Vagina (tissue), 2 donors: ENCODE measurements around the gene PIP5K1B. TPM values are rescaled to one million over a fixed set of nuclear protein-coding genes. Genes with fewer than 3 reads are reported as not detected.

Experiments
- DNase-seq, 2 donors: peaks; one replicate each; pipeline ENCODE4 v3.0.0-alpha.2; 2017; ENCODE audit errors: extremely low spot score in 2 of 2
- H3K27ac ChIP-seq: fragments of 200-600 bp; sonication (generic); one replicate; pipeline ENCODE4 v1.5.1; 2019
- H3K27me3 ChIP-seq: fragments of 200-600 bp; sonication (generic); one replicate; pipeline ENCODE4 v1.5.1; 2019
- H3K36me3 ChIP-seq, 2 donors: fragments of 200-600 bp; sonication (generic); one replicate each; pipeline ENCODE4 v1.5.1; 2017 to 2019
- H3K4me1 ChIP-seq: fragments of 200-600 bp; sonication (generic); one replicate; pipeline ENCODE4 v1.5.1; 2019
- H3K4me3 ChIP-seq, 2 donors: fragments of 200-600 bp; sonication (generic); 1 replicate in 1 of 2; 2 replicates in 1 of 2; pipeline ENCODE4 v1.5.1; 2016 to 2019
- H3K9me3 ChIP-seq: fragments of 200-600 bp; sonication (generic); one replicate; pipeline ENCODE4 v1.5.1; 2019
- POLR2A ChIP-seq, 2 donors: fragments of 450-650 bp; IDR thresholded peaks; one replicate each; pipeline ENCODE4 v1.6.1; 2017; ENCODE audit warnings: antibody characterized with exemption in 2 of 2, mild to moderate bottlenecking in 2 of 2, moderate library complexity in 2 of 2
- POLR2AphosphoS5 ChIP-seq, 2 donors: sonication (generic); formaldehyde crosslinking; IDR thresholded peaks; one replicate each; pipeline ENCODE4 v1.9.0; 2017; ENCODE audit warnings: antibody characterized with exemption in 2 of 2, mild to moderate bottlenecking in 2 of 2, low read depth in 1 of 2; ENCODE audit not compliant: insufficient read depth in 1 of 2
- intact Hi-C: fragments of 100-400 bp; cut with DNase I; formaldehyde crosslinking; loops from one replicate; pipeline ENCODE4 v1.15.1; 2023
- total RNA-seq: library from RNA; depleted of rRNA; stranded (reverse); fragments of >200 nt; gene quantifications from one replicate; pipeline ENCODE4 v1.2.3, GENCODE V29; 2016
- TF ChIP-seq, protein P1 (sequence below), 3 experiments: fragments of 450-650 bp in 2 of 3; fragments of 200-600 bp in 1 of 3; sonication (generic) in 1 of 3; IDR thresholded peaks; one replicate each; pipeline ENCODE4 v1.5.1; 2017 to 2019; ENCODE audit warnings: antibody characterized with exemption in 3 of 3, mild to moderate bottlenecking in 2 of 3, moderate library complexity in 2 of 3

PIP5K1B gene
- total RNA-seq, 1 donor from 2014 or later, result 2.9 TPM

DNA sequence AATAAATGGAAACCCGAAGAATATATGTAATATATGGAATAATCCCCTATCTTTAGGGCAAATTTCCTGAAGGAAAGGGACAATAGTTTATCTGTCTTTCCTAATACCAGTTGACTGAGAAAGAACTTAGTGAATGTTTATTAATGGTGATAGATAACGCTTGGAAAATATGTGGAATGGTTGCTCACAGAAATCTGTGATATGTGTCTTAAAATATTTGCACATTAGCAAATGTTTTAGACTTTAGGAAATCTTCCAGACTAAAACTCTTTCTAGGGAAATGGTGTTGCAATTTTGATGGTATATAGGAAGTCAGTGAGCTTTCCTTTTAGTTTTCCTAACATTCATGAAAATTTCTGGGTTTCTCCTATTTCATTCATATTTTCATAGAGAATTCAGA lies 90.4 kb downstream of the PIP5K1B start:
- H3K4me3 ChIP-seq, result no peak overlapping the region
- intact Hi-C loops, result no loop called here
- no peaks in the 10 kb centered on the region for H3K36me3 ChIP-seq
- DNase-seq, result no peak
- H3K9me3 ChIP-seq, result no peaks in the 10 kb centered on the region
- no peaks in the 10 kb centered on the region for H3K27me3 ChIP-seq
- no peak overlapping the region for H3K27ac ChIP-seq
- no peak for TF ChIP-seq POLR2A (IDR thresholded peaks at IDR 0.05)
- H3K4me1 ChIP-seq, result no peaks in the 10 kb centered on the region

DNA sequence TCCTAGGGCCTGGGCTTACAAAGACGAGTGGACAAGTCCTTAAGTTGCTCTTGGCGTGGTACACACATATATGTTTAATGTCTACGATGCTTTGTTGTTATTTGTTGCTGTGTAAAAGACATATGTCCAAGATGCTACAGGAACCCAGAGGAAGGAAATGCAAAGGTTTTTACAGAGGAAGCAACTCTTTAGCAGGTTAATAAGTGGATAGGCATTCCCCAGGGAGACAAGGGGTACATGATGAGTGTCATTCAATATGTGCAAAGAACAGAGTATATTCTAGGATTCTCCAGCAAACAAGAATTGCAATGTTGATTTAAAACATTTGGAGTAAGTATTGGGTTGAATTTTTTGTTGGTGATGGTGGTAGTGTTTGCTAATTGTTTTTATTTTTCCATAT lies 92.1 kb downstream of the PIP5K1B start:
- Histone ChIP-seq H3K9me3 (no peaks in the 10 kb centered on the region), H3K27me3 (no peaks in the 10 kb centered on the region), H3K27ac (no peak overlapping the region), H3K4me1 (no peaks in the 10 kb centered on the region), H3K4me3 (no peak overlapping the region), H3K36me3 (no peaks in the 10 kb centered on the region)
- intact Hi-C loops, result no loop called here
- no peak for DNase-seq
- TF ChIP-seq, protein P1, sequence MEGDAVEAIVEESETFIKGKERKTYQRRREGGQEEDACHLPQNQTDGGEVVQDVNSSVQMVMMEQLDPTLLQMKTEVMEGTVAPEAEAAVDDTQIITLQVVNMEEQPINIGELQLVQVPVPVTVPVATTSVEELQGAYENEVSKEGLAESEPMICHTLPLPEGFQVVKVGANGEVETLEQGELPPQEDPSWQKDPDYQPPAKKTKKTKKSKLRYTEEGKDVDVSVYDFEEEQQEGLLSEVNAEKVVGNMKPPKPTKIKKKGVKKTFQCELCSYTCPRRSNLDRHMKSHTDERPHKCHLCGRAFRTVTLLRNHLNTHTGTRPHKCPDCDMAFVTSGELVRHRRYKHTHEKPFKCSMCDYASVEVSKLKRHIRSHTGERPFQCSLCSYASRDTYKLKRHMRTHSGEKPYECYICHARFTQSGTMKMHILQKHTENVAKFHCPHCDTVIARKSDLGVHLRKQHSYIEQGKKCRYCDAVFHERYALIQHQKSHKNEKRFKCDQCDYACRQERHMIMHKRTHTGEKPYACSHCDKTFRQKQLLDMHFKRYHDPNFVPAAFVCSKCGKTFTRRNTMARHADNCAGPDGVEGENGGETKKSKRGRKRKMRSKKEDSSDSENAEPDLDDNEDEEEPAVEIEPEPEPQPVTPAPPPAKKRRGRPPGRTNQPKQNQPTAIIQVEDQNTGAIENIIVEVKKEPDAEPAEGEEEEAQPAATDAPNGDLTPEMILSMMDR (IDR thresholded peaks at IDR 0.05), result no peak
- no peak for TF ChIP-seq POLR2AphosphoS5 (IDR thresholded peaks at IDR 0.05; ENCODE audit: insufficient read depth in 1 of 2, low read depth in 1 of 2)
- TF ChIP-seq POLR2A (IDR thresholded peaks at IDR 0.05), result no peak

DNA sequence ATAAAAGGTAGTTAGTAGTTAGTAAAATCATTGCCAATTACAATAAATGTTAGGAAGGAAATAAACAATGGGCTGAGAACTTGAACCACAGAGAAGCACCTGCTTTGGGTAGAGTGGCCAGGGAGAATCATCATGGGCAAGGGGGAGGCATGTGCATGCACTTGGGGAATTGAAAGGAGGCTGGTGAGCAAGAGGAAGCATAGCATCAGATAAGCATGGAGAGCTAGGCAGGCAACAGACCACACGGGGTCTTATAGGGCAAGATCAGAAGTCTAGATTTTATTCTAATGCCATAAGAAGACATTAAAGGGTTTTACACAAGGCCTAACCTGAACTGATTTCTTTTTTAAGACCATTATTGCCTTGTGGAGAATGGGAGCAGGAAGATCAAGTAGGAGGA lies 93.4 kb downstream of the PIP5K1B start:
- Histone ChIP-seq H3K27ac (no peak overlapping the region), H3K4me3 (no peak overlapping the region), H3K27me3 (no peaks in the 10 kb centered on the region), H3K36me3 (no peaks in the 10 kb centered on the region), H3K9me3 (no peaks in the 10 kb centered on the region), H3K4me1 (no peaks in the 10 kb centered on the region)
- intact Hi-C loops, result no loop called here
- TF ChIP-seq POLR2AphosphoS5 (IDR thresholded peaks at IDR 0.05; ENCODE audit: insufficient read depth in 1 of 2, low read depth in 1 of 2) (no peak), POLR2A (IDR thresholded peaks at IDR 0.05) (no peak)
- TF ChIP-seq, protein P1 (IDR thresholded peaks at IDR 0.05), result no peak
- DNase-seq, result no peak

DNA sequence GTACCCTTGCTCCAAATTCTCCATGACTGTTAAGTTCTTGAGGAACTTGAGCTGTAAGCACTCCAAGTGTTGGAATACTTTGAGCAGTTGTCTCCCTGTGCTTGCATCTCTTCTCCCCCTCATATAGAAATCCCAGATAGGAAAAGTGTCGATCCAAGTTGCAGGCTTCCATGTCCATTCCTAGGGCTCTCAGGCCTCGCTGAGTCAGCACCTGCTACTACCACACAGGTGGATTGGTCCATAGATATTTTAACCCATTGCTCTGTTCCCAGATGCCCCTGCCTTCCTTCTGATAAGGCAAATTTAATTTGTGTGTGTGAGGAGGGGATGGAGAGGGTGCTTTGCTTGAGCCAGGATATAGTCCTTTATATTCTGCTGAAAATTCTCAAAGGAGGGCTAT lies 95.8 kb downstream of the PIP5K1B start:
- Histone ChIP-seq H3K9me3 (no peaks in the 10 kb centered on the region), H3K36me3 (no peaks in the 10 kb centered on the region), H3K4me1 (no peaks in the 10 kb centered on the region), H3K27me3 (no peaks in the 10 kb centered on the region), H3K4me3 (no peak overlapping the region), H3K27ac (no peak overlapping the region)
- intact Hi-C loops, result no loop called here
- no peak for DNase-seq
- TF ChIP-seq POLR2AphosphoS5 (IDR thresholded peaks at IDR 0.05; ENCODE audit: insufficient read depth in 1 of 2, low read depth in 1 of 2) (no peak), POLR2A (IDR thresholded peaks at IDR 0.05) (no peak)
- TF ChIP-seq, protein P1 (IDR thresholded peaks at IDR 0.05), result no peak

DNA sequence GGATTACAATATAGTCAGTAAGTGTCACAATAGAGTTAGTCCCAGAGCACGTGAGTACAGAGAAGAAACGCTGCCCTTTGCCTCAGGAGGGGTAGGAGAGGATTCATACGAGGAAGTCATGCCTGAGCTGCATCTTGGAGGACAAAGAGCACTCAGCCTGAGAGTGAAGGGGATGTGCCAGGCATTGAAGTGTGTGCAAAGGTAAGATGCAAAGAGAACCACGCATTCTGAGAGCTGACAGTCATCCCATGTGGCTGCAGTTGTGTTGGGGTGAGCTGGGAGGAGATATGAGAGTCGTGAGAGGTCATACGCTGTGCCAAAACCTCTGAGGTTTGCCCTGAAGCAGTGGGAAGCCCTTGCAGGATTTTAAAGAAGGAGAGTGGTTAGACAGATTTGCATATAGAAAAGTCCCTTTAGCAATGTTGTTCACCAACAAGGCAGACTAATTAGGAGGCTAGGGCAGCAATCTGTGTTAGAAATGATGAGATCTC lies 97.5 kb downstream of the PIP5K1B start:
- no peaks in the 10 kb centered on the region for H3K27me3 ChIP-seq
- no peak for TF ChIP-seq POLR2A (IDR thresholded peaks at IDR 0.05)
- H3K4me1 ChIP-seq, result no peaks in the 10 kb centered on the region
- intact Hi-C loops, result no loop called here
- no peaks in the 10 kb centered on the region for H3K36me3 ChIP-seq
- no peak overlapping the region for H3K27ac ChIP-seq
- no peak for DNase-seq
- H3K4me3 ChIP-seq, result no peak overlapping the region
- no peaks in the 10 kb centered on the region for H3K9me3 ChIP-seq

DNA sequence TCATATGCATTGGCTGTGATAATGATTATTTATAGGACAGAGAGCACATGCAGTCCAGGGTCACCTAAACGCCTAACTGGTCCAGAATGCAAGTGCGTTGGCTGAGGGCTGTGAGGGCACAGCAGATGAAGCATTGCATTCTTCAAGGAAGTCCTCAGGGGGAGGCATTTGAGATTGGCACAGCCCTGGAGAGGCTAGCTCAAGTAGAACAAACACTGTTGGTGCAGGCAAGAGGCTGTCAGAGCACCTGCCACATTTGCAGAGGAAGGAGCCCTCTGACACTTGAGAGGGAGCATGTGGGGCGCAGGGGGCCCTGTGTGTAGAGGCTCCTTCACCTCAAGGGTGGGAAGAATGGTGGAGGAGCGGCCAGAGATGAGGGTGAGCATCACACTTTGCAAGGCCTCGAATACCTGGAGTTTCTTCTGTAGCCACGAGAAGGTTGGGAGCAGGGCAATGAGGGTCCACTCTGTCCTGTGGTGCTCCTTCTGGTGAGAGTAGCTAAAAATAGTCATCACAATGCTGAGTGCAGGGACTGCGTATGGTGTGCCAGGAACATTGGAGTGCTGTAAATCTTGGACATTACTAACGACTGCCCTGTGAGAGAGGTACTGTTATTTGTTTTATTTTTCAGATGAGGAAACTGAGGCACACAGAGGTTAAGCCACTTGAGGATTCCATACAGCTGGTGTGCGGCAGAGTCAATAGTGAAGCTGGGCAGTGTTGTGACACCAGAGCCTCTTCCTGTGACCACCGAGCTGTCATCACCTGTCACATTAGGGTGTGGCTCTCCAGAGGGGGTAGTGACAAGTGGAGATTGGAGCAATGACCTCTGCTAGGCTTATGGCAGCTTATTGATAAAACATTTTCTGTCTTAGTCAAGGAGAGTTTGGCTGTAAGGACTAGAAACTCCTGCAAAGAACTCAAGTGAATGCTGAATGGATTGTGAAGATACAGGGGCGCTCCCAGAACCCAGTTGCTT lies 100.2 kb downstream of the PIP5K1B start:
- Histone ChIP-seq H3K36me3 (no peaks in the 10 kb centered on the region), H3K4me3 (no peak overlapping the region), H3K27ac (no peak overlapping the region), H3K9me3 (no peaks in the 10 kb centered on the region), H3K27me3 (no peaks in the 10 kb centered on the region), H3K4me1 (no peaks in the 10 kb centered on the region)
- DNase-seq, result no peak
- TF ChIP-seq POLR2AphosphoS5 (IDR thresholded peaks at IDR 0.05; ENCODE audit: insufficient read depth in 1 of 2, low read depth in 1 of 2) (no peak), POLR2A (IDR thresholded peaks at IDR 0.05) (no peak)
- TF ChIP-seq, protein P1 (IDR thresholded peaks at IDR 0.05), result no peak
- intact Hi-C loops, result no loop called here
